NCI-H187 (cell line): ENCODE results near the gene APLN.

Experiments used
- DNase-seq, 2 experiments: peaks; one replicate each; lab custom pipeline; 2025; lab: John Stamatoyannopoulos, UW

The APLN gene, protein sequence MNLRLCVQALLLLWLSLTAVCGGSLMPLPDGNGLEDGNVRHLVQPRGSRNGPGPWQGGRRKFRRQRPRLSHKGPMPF

DNA sequence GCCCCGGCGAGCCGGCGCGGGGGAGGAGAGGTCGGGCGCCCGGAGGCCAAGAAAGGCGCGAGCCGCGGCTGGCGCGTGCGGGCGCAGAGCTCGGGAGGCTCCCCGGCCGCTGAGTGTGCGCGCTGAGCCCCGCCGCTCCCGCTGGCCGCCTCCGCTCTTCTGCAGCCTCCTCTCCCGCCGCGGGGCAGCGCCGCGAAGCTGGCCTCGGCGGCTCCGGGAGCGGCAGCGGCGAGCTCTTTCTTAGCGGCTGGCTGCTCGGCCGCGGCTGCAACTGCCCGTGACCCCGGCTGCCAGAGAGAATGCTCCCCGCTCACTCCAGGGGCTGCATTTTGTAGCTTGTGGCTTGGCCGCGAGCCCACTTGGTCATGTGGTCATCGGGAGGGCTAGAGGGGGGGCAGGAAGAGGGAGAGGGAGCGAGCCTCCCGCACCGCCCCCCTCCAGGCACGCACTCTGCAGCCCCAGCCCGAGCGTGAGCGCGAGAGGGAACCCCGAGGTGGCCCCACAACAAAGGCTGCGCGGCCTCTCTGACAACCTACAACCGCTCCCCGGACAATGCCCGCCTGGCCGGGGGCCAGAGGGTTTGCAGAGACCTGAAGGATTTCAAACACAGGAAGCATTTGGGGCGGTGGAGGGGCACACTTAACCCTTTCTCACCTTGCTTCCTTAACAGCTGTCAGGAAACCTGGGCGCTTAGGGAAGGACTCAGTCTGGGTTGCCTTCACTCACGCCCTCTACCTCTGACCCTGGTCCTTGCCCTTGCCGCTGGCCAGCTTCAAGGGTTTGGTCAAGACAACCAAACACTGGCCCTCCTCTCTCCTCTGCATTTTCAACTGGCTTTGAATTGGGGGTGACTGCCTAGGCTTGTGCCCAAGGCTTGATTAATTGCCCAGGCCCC, at the start of gene APLN:
TSS of gene APLN (minus strand) at position 305 of the 895 bp plus-strand sequence. CDS start 326 bp downstream, outside the sequence.
- DNase-seq = no peak

DNA sequence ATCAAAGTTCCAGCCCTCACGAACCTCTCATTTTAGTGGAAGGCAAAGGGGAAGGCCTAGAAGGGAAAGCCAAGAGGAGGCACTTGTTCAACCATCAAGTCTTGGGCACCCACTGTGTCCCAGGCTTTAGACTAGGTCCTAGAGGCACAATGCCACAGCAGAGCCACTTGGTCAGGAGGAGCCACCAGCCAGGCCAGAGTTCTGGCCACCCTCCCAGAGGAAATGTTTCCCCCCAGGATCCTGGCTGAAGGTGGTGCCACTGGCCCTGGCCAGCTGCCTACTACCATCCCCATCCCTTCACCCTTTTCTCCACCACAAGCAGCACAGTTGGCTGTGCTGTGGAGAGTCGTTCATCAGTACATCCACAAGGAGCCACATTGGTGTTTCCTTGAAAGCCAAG, 49.7 kb upstream of the APLN start:
- DNase-seq = no peak

DNA sequence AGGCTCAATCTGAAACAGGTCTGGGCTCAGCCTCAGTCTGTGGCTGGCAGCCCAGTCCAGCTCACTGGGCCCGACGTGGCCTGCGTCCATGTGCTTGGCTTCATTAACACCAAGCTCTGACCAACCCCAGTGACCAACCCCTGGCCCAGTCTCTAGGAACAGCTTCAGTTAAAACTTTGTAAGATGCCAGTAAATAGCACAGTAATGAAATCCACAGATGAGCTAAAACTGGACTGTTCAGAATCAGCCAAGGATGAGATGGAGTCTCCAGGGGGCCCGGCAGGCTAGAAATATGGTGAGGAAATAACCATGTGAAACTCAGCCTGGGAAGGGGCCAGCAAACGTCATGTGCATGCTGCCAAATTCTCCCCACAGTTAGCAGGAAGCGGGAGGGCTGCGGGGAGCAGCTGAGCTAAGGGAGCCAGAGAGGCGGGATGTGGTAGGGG, 46.9 kb upstream of the APLN start:
- no peak for DNase-seq

DNA sequence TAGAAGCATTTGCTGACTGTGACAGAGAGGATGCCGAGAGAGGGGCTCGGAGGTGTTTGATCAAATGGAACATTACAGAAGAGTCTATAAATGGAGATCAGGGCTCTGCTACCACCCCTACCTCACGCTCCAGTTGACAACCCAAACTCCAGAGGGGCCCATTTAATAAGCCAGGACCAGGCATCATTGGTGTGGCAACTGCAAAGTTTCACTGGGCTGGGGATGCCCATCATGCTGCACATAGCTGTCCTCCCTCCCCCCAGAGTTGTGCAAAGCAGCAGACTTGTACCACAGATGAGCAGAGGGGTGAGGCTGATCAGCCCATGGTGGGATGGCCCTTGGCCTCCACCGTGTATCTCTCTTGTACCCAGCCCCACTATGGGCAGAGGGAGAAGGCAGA, 45.8 kb upstream of the APLN start:
- no peak for DNase-seq

DNA sequence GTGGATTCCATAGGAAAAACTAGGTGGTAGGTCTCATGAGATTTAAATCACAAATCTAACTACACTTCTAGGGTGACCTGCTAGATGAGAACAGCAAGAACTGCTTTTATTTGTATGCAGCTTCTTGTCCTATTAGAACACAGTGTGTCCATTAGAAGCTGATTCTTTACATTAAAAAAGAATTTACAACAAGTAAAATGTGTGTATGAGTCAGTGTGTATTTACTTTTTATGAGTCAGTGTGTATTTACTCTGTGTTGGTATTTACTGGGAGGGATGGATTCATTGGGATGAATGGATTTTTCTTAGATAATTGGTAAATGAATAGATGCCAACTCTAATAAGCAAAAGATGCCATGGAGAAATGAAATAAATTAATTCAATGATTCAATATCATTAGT, 43.4 kb upstream of the APLN start:
- no peak for DNase-seq

DNA sequence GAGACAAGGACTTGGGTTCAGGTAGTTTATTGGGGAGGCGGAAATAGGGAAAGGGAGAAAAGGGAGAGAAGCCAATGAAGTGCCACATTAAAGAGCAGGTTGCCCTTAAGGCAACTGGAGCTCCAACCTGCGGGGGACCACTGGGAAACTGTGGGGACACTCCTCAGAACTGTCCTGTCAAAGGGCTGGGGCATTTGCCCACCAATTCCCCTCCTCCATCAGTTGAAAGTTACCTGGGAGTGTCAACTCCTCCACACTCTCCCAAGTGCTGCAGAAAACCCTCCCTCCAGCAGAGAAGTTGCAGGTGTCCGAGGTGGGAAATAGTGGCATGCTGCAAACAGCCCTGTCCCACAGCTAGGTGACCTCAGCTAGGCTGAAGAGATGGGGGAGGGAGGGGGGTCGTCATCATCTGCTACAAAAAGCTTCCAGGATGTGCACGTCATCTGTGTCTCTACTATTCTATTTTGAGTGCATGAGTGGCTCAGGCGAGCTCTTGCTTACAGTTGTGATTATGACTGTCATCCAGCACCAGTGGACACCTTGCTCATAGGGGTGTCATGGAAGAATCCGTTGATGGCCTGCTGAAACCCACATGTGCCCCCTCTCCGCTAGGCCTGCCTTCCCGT, 42.6 kb upstream of the APLN start:
- DNase-seq = no peak

DNA sequence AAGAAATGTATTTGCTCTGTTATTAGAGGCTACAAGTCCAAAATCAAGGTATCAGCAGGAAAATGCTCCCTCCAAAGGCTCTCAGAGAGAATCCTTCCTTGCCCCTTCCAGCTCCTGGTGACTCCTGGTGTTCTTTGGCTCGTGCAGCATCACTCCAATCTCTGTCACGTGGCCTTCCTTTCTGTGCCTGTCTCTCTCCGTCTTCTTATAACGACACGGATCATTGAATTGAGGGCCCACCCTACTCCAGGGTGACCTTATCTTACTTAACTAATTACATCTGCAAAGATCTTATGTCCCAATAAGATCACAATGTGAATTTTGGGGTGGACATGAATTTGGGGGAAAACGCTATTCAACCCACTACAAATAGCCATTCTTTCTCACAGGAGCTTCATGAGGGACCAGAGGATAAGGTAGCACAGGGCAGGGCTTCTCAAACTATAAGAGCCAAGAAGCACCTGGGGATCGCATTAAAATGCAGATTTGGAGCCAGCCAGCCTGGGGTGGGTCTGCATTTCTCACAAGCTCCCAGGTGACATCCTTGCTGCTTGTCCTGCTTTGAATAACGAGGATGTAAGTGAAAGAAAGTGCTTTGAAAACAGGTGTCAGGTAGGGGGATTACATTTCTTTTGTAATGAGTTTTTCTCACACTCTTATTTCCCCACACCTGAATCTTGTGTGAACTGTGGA, 41.9 kb upstream of the APLN start:
- no peak for DNase-seq

DNA sequence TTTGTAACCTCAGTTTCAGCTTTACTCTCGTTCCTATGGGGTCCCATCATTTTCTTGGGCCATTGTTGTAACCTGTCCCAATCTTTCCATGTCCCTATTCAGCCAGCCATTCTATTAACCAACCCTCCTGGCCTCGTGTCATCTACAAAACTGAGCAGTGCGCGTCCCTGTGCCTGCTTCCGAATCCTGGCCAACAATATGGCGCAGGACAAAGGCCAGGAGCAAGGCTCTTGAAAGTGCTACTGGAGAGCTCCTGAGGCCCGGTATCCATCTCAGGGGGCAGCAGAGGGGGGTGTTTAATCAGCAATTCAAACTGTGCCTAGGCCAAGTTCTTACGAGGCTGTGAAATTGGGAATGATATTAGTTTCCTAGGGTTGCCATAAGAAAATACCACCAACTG, 41.2 kb upstream of the APLN start:
- DNase-seq = no peak

DNA sequence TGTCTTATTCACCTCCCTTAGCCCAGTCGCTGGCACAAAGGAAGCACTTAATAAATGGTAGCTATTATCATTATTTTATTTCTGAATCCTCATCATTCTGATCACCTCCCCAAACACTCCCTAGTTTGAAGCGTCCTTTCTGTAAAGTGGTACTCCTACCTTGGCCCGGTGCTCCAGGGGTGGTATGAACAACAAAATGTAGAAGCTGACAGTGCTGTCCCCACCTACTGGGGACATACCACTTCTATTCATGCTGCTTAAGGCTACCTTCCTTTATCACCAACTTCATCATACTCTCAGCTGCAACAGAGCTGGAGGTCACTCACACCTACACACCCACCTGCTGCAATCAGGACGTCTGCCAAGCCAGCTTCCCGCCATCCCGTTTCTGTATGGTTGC, 40.8 kb upstream of the APLN start:
- DNase-seq = no peak

DNA sequence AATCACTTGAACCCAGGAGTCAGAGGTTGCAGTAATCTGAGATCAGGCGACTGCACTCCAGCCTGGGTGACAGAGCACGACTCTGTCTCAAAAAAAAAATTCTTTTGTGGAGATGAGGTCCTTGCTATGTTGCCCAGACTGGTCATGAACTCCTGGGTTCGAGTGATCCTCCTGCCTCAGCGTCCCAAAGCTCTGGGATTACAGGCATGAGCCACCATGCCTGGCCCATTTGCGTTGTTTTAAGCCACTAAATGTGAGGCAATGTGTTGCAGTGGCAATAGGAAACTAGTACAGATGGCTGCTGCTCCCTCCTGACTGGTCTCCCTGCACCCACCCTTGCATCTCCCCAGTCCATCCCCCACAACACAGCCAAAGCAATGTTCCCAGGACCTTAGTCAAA, 40.0 kb upstream of the APLN start:
- DNase-seq = no peak

DNA sequence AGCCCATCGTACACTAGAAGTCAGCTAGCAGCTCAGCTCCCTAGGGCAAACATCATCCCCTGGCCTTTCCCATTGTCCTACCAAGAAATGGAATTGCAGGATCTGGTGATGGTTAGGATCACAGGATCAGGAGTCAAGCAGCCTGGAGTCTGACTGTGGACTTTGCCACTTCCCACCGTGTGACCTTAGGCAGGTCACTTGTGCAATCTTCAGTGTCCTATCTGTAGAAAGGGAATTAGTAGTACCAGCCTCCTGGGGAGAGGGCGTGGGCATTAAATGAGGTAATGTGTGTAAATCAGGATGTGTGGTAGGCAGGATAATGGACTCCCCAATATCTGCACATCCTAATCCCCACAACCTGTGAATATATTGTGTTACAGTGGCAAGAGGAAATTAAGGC, 38.6 kb upstream of the APLN start:
- DNase-seq = no peak

DNA sequence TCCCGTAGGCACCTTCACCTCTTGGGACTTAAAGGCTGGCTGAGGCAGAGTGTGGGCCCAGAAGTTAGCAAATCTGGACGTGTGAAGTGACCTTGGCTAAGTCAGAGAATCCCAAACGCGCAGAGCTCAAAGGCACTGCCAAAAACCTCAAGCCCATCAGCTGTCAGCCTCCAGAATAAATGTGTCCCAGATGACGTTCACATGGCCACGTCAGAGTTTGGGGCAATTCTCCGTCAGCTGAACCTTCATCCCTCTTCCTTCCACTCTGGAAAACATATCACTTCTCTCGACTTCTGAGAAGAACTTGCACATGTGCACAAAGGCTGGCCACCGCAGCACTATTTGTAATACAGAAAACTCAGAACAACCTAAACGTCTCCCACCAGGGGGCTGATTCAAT, 35.7 kb upstream of the APLN start:
- no peak for DNase-seq

DNA sequence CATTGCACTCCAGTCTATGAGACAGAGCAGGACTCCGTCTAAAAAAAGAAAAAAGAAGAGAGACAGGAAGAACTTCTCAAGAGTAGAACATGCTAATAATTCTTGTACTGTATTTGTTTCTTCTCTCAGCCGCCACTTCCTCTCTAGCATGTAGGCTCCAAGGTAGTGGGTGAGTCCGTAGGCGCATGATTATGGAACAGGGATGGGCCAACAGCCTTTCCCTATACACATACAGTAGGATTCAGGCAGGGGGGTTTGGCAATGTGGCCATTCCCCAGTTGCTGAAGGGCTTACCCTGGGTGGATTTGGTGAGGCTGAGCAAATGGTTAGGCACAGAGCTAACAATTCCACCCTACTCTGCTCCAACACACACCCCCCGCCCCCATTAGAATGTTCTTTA, 35.0 kb upstream of the APLN start:
- DNase-seq = no peak

DNA sequence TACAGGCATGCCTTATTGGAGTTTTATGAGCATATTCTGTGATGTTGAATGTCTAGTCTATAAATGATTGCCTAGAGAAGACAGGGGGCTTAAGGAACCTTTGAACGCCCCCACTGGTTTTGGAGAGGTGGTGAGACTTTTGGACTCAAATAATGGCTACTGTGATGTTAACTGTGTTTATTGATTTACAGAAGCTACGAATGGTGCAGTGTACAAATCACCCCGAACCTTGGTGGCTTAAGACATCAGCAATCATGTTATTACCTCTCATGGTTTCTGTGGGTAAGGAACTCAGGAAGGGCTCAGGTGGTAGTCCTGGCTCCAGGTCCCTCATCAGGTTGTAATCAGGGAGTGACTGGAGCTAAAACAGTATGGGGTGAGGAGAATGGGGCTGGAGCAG, 33.3 kb upstream of the APLN start:
- DNase-seq = no peak

DNA sequence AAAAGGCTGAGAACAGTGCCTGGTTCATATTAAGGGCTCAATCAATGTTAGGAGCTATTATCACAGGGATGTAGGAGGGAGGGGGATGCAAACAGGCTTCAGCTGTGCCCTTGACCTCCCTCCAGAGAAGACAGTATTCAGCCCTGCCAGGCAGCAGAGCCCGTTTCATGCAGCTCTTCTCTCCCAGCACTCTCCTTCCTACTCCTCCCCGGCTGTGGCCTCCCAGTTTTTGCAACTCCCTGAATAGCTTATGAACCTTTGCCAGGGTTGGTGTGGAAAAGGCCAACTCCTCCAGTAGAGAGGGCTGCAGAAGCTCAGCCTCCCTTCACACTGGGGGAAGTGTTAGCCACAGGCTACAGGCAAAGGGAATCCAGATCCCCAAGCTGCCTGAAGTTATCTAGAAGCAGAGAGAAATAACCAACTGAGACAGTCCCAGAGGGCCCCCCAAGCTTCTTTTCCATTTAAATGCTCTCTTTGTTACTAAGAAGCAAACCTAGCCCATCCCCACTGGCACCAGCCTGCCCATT, 31.7 kb upstream of the APLN start:
- DNase-seq = no peak

DNA sequence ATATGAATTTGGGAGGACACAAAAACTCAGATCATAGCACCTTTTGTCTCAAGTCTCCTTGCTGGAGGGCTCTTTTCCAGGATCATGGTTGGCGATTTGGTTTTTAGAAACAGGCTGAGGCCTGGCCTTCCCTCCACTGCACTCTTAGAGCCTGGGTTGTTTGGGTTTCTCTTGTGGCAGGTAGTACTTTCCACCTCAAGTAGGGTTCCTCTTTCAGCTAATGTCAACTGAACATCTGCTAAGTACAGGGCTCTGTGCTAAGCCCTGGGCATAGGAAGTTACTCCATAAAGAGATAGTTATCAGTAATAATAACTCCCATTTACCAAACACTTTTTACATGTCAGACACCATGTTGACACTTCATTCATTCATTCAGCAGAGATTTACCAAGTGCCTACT, 28.2 kb upstream of the APLN start:
- no peak for DNase-seq

DNA sequence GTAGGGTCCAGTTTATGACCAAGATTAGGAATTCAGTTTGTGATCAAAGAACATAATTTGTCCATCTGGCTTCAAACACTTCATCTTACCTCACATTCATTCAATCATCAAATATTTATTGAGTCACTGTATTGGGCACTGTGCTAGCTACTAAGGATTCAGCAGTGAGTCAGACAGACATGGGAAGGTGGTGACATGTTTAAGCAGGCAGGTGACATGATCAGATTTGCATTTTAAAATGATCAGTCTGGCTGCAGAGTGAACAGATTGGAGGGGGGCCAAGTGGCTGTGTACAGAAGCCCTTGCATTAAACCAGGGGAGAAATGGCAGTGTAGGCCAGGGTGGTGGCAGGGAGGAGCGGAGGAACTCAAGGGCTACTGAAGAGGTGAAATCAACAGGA, 25.1 kb upstream of the APLN start:
- no peak for DNase-seq

DNA sequence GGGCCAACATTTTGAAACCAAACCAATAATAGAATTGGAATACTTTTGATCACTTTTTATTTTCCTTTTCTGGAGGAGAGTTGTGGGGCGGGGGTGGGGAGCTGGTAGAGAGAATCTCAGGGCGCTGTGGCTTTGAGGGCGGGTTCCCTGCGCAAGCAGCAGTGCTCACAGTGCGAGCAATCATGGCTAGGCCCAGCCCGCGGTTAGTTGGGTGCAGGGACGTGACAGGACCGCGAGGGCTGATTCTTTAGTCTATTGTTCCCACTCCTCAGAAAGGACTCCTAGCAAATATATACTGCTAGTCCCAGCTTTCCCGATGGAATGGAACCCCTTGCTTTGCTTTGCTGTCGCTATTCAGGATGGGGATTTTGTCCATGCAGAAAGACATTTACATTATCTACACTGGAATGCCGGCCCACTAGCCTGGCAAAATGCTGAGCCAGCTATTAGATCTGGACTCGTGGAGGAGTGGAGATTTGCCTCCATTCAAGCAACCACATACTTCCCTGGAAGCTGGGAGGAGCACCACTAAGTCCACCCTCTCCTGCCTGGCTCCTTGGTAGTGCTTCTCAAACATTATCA, 23.9 kb upstream of the APLN start:
- no peak for DNase-seq

DNA sequence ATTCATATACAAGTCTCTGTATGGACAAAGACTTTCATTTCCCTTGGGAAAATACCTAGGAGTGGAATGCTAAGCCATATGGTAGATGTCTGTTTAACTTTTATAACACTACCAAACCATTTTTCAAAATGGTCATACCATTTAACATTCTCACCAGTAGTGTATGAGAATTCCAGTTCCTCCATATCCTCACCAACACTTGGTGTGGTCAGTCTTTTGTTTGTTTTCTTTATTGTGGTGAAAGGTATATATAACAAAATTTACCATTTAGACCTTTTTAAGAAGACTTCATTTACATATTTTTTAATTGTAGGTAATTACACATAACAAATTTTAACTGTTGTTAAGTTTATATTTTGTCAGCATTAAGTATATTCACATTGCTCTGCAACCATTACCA, 12.7 kb upstream of the APLN start:
- no peak for DNase-seq

DNA sequence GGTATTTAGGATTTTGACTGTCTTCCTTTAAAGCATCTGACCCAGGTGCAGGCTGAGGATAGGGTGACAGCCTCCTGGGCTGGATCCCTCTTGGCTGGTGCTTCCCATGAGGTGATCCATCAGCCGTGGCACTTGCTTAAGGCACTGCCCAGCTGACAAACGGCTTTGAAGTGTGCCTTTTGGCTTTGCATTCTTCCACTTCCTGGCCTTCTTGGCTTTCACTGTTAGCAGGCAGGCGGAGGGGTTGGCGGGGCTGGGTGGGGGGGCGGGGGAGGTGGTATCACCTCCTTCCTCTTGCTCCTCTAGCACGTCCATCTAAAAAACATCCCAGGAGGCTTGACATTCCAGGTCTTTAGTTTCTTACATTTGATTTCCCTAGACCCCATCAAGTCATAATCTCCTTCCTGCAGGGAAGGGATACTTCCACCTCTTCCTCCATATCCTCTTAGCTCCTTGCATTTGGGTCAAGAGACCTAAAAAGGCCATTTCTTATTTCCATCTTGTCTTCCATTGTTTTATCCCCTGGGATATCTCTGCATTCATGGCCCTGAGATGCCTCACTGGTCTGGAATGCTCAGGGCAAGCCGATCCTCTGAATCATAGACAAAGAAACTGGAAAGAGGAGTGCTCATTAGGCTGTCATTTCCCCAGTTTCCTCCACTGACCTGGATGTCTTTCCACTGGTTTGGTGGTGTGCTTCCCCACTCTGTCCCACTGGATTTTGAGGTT, 11.3 kb upstream of the APLN start:
- no peak for DNase-seq

DNA sequence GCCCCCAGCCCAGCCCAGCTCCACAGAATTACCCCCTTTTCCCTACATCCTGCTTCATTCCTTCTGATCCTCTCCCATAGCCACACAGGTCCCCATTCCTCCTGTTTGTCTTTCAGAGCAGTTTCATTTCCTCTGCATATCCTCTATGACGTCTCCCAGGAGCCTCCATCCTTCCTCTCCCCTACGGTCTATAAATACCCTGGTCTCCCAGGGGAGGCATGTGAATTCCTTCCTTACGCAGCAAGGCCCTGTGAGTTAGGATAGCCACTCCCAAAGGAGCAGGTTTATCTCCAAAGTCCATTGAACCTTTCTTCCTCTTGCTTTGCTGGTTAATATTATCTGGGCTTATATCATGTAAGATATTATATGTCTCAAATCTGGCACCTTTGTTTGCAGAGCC, 8.4 kb upstream of the APLN start:
- DNase-seq = no peak

DNA sequence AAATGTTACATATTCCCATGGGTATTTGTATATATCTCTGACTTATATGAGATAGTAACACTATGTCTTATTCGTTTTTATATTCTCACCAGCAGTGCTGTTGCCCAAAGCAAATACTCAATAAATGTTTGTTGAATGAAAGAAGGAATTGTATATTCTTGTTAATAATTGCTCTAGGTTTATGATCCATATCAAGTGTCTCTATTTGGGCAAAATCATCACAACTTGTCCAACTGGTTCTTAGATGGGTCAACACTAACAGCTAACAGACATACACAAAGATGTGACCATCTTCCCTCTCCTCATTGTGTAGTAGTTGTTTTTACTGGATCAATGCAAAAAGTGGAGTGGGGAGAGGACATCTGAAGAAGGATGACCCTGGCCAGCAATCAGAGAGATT, 6.6 kb upstream of the APLN start:
- DNase-seq = no peak
